GM18499 (cell line): Measurements from ENCODE around the gene ASB18.
"Not testable (repeated sequence)": the region's sequence is repeated elsewhere in the genome, so short reads cannot be mapped to it uniquely, and the experiment has no call there.

Experiments
- ATAC-seq: cut with Tn5 transposase; IDR thresholded peaks from one replicate; pipeline ENCODE4 v1.9.1; 2021; ENCODE audit warnings: moderate number of reproducible peaks; ENCODE audit not compliant: insufficient read depth, unreplicated experiment

ASB18 gene

GRCh38 chr2:236287656-236288055 is 23.4 kb upstream of the ASB18 start:
- ATAC-seq: no peak

GRCh38 chr2:236286873-236287545 is 22.8 kb upstream of the ASB18 start:
- ATAC-seq: no peak

- ATAC-seq: no peak
Observed at GRCh38 chr2:236284208-236284607, 20.0 kb upstream of the ASB18 start.

GRCh38 chr2:236282406-236282805 is 18.2 kb upstream of the ASB18 start:
- ATAC-seq: no peak

- no peak for ATAC-seq
Observed at GRCh38 chr2:236281423-236281822, 17.2 kb upstream of the ASB18 start.

GRCh38 chr2:236273126-236273525 is 8.9 kb upstream of the ASB18 start:
- ATAC-seq: no peak

- ATAC-seq: no peak
Observed at GRCh38 chr2:236271851-236272250, 7.6 kb upstream of the ASB18 start.

GRCh38 chr2:236269876-236270275 is 5.7 kb upstream of the ASB18 start:
- ATAC-seq: not testable (repeated sequence)

- ATAC-seq: no peak
Observed at GRCh38 chr2:236265675-236266074, 1.5 kb upstream of the ASB18 start.

GRCh38 chr2:236262238-236262637 is 2.0 kb downstream of the ASB18 start:
- no peak for ATAC-seq

GRCh38 chr2:236261452-236261851 is 2.8 kb downstream of the ASB18 start:
- no peak for ATAC-seq

GRCh38 chr2:236259371-236259770 is 4.8 kb downstream of the ASB18 start:
- no peak for ATAC-seq

- no peak for ATAC-seq
Observed at GRCh38 chr2:236257575-236257974, 6.6 kb downstream of the ASB18 start.

- no peak for ATAC-seq
Observed at GRCh38 chr2:236257136-236257535, 7.1 kb downstream of the ASB18 start.

- ATAC-seq: no peak
Observed at GRCh38 chr2:236256366-236256985, 7.7 kb downstream of the ASB18 start.

GRCh38 chr2:236254674-236255073 is 9.5 kb downstream of the ASB18 start:
- no peak for ATAC-seq

GRCh38 chr2:236254001-236254400 is 10.2 kb downstream of the ASB18 start:
- no peak for ATAC-seq

GRCh38 chr2:236252602-236253001 is 11.6 kb downstream of the ASB18 start:
- ATAC-seq: no peak

- no peak for ATAC-seq
Observed at GRCh38 chr2:236250909-236251579, 13.2 kb downstream of the ASB18 start.

GRCh38 chr2:236250286-236250685 is 13.9 kb downstream of the ASB18 start:
- ATAC-seq: no peak

- no peak for ATAC-seq
Observed at GRCh38 chr2:236249066-236249465, 15.1 kb downstream of the ASB18 start.
